Suprapubic skin (tissue), 3 donors: Measurements from ENCODE around the gene RPAIN.

ENCODE experiments used
- CTCF ChIP-seq, 2 donors: fragments of 200-600 bp in 1 of 2; fragments of 450-650 bp in 1 of 2; sonication (generic) in 1 of 2; IDR thresholded peaks; one replicate each; pipeline ENCODE4 v1.5.1; 2016 to 2019; ENCODE audit warnings: antibody characterized with exemption in 2 of 2, mild to moderate bottlenecking in 1 of 2, moderate library complexity in 1 of 2
- POLR2A ChIP-seq, 2 donors: fragments of 450-650 bp; IDR thresholded peaks; one replicate each; pipeline ENCODE4 v1.6.1; 2017; ENCODE audit warnings: antibody characterized with exemption in 2 of 2, mild to moderate bottlenecking in 2 of 2, moderate library complexity in 2 of 2

- TF ChIP-seq CTCF (IDR thresholded peaks at IDR 0.05) (no peak), POLR2A (IDR thresholded peaks at IDR 0.05) (no peak)
These were observed 20.2 kb upstream of the RPAIN start for GRCh38 chr17:5399767-5400166.
